ENCODE results near the gene PLA2G2F. TPM values are rescaled to one million over a fixed set of nuclear protein-coding genes. Genes with fewer than 3 reads are reported as not detected.

The PLA2G2F gene
- total RNA-seq, 1 experiment from 2014 or later: not detected

- Histone ChIP-seq H3K27ac (ENCODE audit: low read length) (no peak overlapping the region), H3K36me3 (ENCODE audit: control insufficient read depth, insufficient read depth, low read length) (no peaks in the 10 kb centered on the region), H3K27me3 (ENCODE audit: control insufficient read depth, insufficient read depth, low read length) (peaks cover 23% of the 10 kb centered on the region), H3K9me3 (ENCODE audit: control insufficient read depth, insufficient read depth, low read depth, low read length) (no peaks in the 10 kb centered on the region), H3K4me3 (ENCODE audit: low read depth in 2 of 2, low read length in 2 of 2) (no peak overlapping the region), H3K4me1 (ENCODE audit: control insufficient read depth, insufficient read depth, low read length) (no peaks in the 10 kb centered on the region; the same call in 1 of the 2 replicates)
- CTCF ChIA-PET: no interaction called here
- in situ Hi-C loops (cut with HindIII; ENCODE audit: low pct_unique_long_range_greater_than_20kb, low sequenced_read_pairs): no loop called here
- POLR2A ChIA-PET: no interaction called here
- intact Hi-C loops (cut with micrococcal nuclease; ENCODE audit: unreplicated experiment): no loop called here
- ATAC-seq (no peak), DNase-seq (ENCODE audit: low read depth, low spot score) (no peak)
- no peak for TF ChIP-seq CTCF (IDR thresholded peaks at IDR 0.05)
- no peak for TF ChIP-seq POLR2AphosphoS5 (IDR thresholded peaks at IDR 0.05; ENCODE audit: low read depth, low read length)
- TF ChIP-seq REST (IDR thresholded peaks at IDR 0.05; ENCODE audit: insufficient read depth in 1 of 2, low read depth in 2 of 2, low read length in 1 of 2): no peak
- TF ChIP-seq TCF7L2 (IDR thresholded peaks at IDR 0.05; ENCODE audit: low read depth, low read length): no peak
- TF ChIP-seq SIN3A (IDR thresholded peaks at IDR 0.05; ENCODE audit: borderline replicate concordance, insufficient read depth, low read depth, low read length): no peak
- no TSS peak for BruUV-seq (replicated peaks)
Measured at GRCh38 chr1:20183616-20184271, 44.6 kb downstream of the PLA2G2F start.

GRCh38 chr1:20184481-20184900 lies 45.4 kb downstream of the PLA2G2F start:
- TF ChIP-seq SIN3A (IDR thresholded peaks at IDR 0.05; ENCODE audit: borderline replicate concordance, insufficient read depth, low read depth, low read length) (no peak), TCF7L2 (IDR thresholded peaks at IDR 0.05; ENCODE audit: low read depth, low read length) (no peak), CTCF (IDR thresholded peaks at IDR 0.05) (no peak), POLR2AphosphoS5 (IDR thresholded peaks at IDR 0.05; ENCODE audit: low read depth, low read length) (no peak), REST (IDR thresholded peaks at IDR 0.05; ENCODE audit: insufficient read depth in 1 of 2, low read depth in 2 of 2, low read length in 1 of 2) (no peak)
- no peak for DNase-seq (ENCODE audit: low read depth, low spot score)
- H3K27ac ChIP-seq (ENCODE audit: low read length): no peak overlapping the region
- no peaks in the 10 kb centered on the region for H3K36me3 ChIP-seq (ENCODE audit: control insufficient read depth, insufficient read depth, low read length)
- no peak overlapping the region for H3K4me3 ChIP-seq (ENCODE audit: low read depth in 2 of 2, low read length in 2 of 2)
- ChIA-PET CTCF (no interaction called here), POLR2A (no interaction called here)
- no peak for ATAC-seq
- in situ Hi-C loops (cut with HindIII; ENCODE audit: low pct_unique_long_range_greater_than_20kb, low sequenced_read_pairs) (no loop called here), intact Hi-C loops (cut with micrococcal nuclease; ENCODE audit: unreplicated experiment) (no loop called here)
- no peaks in the 10 kb centered on the region for H3K9me3 ChIP-seq (ENCODE audit: control insufficient read depth, insufficient read depth, low read depth, low read length)
- no peaks in the 10 kb centered on the region; the same call in 1 of the 2 replicates for H3K4me1 ChIP-seq (ENCODE audit: control insufficient read depth, insufficient read depth, low read length)
- peaks cover 30% of the 10 kb centered on the region for H3K27me3 ChIP-seq (ENCODE audit: control insufficient read depth, insufficient read depth, low read length)
- no TSS peak for BruUV-seq (replicated peaks)
